GM12892 (cell line): ENCODE data around the gene TRIM5.

Experiments used
- DNase-seq: peaks from one replicate; pipeline ENCODE4 v3.0.0; 2011; ENCODE audit not compliant: insufficient read length
- FAIRE-seq: peaks from 2 replicates; lab custom pipeline; 2011; peaks lifted over from hg19 to GRCh38; lab: Jason Lieb, UNC
- POLR2A ChIP-seq: IDR thresholded peaks from 2 replicates; pipeline ENCODE4 v1.6.1; 2011; ENCODE audit warnings: low read depth, low read length, control low read depth
- POLR2AphosphoS5 ChIP-seq: IDR thresholded peaks from 2 replicates; pipeline ENCODE4 v1.6.1; 2011; ENCODE audit warnings: low read depth, low read length, control low read depth
- TAF1 ChIP-seq: IDR thresholded peaks from 2 replicates; pipeline ENCODE4 v1.6.1; 2011; ENCODE audit warnings: low read depth, mild to moderate bottlenecking, control low read depth, low read length, borderline replicate concordance

The TRIM5 gene

GRCh38 chr11:5655474-5655873 is 29.4 kb downstream of the TRIM5 start:
- DNase-seq (no peak), FAIRE-seq (no peak)
- TF ChIP-seq POLR2AphosphoS5 (no peak), POLR2A (no peak), TAF1 (no peak)

GRCh38 chr11:5646139-5646538 is 38.7 kb downstream of the TRIM5 start:
- DNase-seq (no peak), FAIRE-seq (no peak)
- TF ChIP-seq TAF1 (no peak), POLR2A (no peak), POLR2AphosphoS5 (no peak)

DNA sequence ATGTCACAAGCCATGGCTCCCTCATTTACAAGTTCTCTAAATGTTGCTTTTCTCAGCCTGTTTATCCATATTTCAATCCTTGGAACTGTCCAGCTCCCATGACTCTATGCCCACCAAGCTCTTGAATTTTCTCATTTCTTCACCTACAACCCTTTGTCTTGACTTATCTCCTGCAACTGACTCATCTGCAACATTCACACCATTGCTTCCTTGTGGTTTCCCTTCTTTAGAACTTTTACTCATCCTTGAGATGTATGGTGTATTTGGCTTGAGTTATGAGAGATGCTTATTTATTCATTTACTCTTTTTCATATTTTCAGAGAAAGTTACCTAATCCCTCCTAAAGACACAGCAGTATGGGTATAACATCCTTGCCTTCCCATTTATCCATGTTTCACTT is 41.3 kb downstream of the TRIM5 start:
- DNase-seq = no peak
- FAIRE-seq = no peak
- TF ChIP-seq POLR2AphosphoS5 = no peak
- TF ChIP-seq TAF1 = no peak
- no peak for TF ChIP-seq POLR2A

GRCh38 chr11:5639953-5640352 is 44.9 kb downstream of the TRIM5 start:
- TF ChIP-seq POLR2A (no peak), POLR2AphosphoS5 (no peak), TAF1 (no peak)
- DNase-seq (no peak), FAIRE-seq (no peak)

- FAIRE-seq = peak; percentile 90
- peak; percentile 29 for DNase-seq
- 0 out of 2 replicates have a peak, but pooled peaks have one; percentile 17 for TF ChIP-seq POLR2AphosphoS5
- TF ChIP-seq TAF1 = no peak
- TF ChIP-seq POLR2A = peak; percentile 14; the same call in 1 of the 2 replicates
Observed at GRCh38 chr11:5631969-5632635, 52.8 kb downstream of the TRIM5 start.

DNA sequence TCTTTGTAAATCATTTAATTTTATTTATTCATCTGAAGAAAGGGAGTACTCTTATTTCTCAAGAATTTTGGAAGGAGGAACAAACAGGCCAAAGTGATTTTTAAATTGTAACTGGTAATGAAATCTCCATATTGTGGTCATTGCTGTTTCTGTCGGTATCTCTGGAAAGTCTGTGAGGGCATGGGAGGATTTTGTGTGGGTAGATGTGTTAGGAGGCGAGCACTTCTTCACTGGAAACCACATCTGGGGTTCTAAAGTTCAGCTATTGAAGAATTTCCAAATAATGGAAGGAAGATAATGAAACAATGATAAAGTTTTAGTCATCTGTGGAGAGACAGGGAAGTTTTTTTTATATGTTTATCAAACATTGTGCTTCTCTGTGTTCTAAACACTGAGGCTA is 53.5 kb downstream of the TRIM5 start:
- TF ChIP-seq POLR2A (no peak), TAF1 (no peak), POLR2AphosphoS5 (no peak)
- DNase-seq (no peak), FAIRE-seq (no peak)

DNA sequence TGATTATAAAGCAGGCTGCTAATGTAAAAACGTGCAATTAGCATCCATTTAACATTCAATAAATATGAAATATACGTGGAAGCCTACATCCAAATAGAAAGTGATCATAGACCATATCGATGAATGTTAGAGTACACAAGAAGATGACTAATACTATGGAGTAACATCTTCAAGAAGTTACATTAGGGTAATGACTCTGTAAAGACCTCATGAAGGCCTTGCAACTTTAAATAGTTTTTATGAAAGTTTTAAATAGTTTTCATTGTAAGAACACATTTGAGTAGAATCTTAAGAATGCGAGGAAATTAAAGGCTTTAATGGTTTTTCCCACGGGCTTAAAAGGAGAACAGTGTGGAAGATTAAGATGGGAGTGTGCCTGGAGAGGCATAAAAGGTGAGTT is 58.7 kb downstream of the TRIM5 start:
- no peak for DNase-seq
- peak; percentile 67 for FAIRE-seq
- TF ChIP-seq POLR2AphosphoS5 (no peak), TAF1 (no peak), POLR2A (no peak)

- TF ChIP-seq TAF1 (no peak), POLR2AphosphoS5 (no peak), POLR2A (no peak)
- FAIRE-seq (no peak), DNase-seq (no peak)
Observed at GRCh38 chr11:5625281-5625680, 59.6 kb downstream of the TRIM5 start.

- peak; percentile 97 for FAIRE-seq
- TF ChIP-seq POLR2AphosphoS5 (peak; percentile 98), POLR2A (peak; percentile 92), TAF1 (peak; percentile 51; the same call in 1 of the 2 replicates)
Observed at GRCh38 chr11:5624489-5625279, 60.2 kb downstream of the TRIM5 start, which contains the start of gene TRIM34. TRIM34 (plus strand) TSS chr11:5625001; CDS start chr11:5632332, 7,331 bp downstream.

DNA sequence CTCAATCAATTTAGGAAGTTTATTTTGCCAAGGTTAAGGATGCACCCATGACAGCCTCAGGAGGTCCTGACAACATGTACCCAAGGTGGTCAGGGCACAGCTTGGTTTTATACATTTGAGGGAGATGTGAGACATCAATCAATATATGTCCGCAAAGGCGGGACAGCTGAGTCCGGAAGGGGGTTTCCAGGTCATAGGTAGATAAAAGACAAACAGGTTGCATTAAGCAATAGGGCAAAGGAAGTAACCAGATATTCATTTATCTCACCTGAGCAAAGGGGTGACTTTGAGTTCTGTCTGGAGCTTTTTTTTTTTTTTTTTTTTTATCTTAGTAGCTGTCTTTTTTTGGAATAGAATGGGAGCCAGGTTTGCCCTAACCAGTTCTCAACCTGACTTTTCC is 62.1 kb downstream of the TRIM5 start:
- no peak for DNase-seq

More at GRCh38 chr11:5624489-5625279, 60.2 kb downstream of the TRIM5 start, which contains the start of gene TRIM34:
- DNase-seq = peak; percentile 64

GRCh38 chr11:5621580-5621979 is 63.3 kb downstream of the TRIM5 start:
- FAIRE-seq = no peak
- no peak for TF ChIP-seq POLR2AphosphoS5
- TF ChIP-seq TAF1 = no peak
- TF ChIP-seq POLR2A = no peak

More for the DNA sequence above, 62.1 kb downstream of the TRIM5 start:
- TF ChIP-seq POLR2A (no peak), TAF1 (no peak), POLR2AphosphoS5 (no peak)
- FAIRE-seq = no peak

More at GRCh38 chr11:5621580-5621979, 63.3 kb downstream of the TRIM5 start:
- DNase-seq = no peak
